SU-DHL-6 (cell line): ENCODE data around the gene WNT3A.

ENCODE experiments used
- H2AFZ ChIP-seq: fragments of 200-600 bp; sonication (generic); 2 replicates; pipeline ENCODE4 v1.6.1; 2014; ENCODE audit warnings: low read depth, mild to moderate bottlenecking, moderate library complexity, mixed read lengths, antibody characterized with exemption, low read length; ENCODE audit not compliant: severe bottlenecking
- H3F3A ChIP-seq: fragments of 200-600 bp; shearing (Covaris generic); 2 replicates; pipeline ENCODE4 v1.6.0; 2016; ENCODE audit warnings: antibody characterized with exemption, mild to moderate bottlenecking; ENCODE audit not compliant: insufficient read depth
- H3K27ac ChIP-seq: fragments of 200-600 bp; sonication (generic); 2 replicates; pipeline ENCODE4 v1.5.1; 2016; ENCODE audit warnings: low read depth, mild to moderate bottlenecking, low read length, moderate library complexity, mixed read lengths
- H3K27me3 ChIP-seq: fragments of 200-600 bp; sonication (generic), shearing (Covaris generic); 2 replicates; pipeline ENCODE4 v1.6.0; 2014; ENCODE audit warnings: mild to moderate bottlenecking, low read length
- H3K36me3 ChIP-seq: fragments of 200-600 bp; sonication (generic); 2 replicates; pipeline ENCODE4 v1.6.1; 2014; ENCODE audit warnings: mild to moderate bottlenecking, low read length, mixed read lengths
- H3K4me2 ChIP-seq: fragments of 300-600, 200-600 bp; shearing (Covaris generic), sonication (generic); 2 replicates; pipeline ENCODE4 v1.6.0; 2014; ENCODE audit warnings: low read length, low read depth, mild to moderate bottlenecking; ENCODE audit not compliant: poor library complexity, severe bottlenecking
- H3K4me3 ChIP-seq: fragments of 200-600 bp; sonication (generic); 2 replicates; pipeline ENCODE4 v1.5.1; 2014; ENCODE audit warnings: antibody characterized with exemption, low read length, mild to moderate bottlenecking, mixed read lengths; ENCODE audit not compliant: insufficient read depth, poor library complexity, severe bottlenecking
- H3K79me2 ChIP-seq: fragments of 200-600 bp; sonication (generic); 2 replicates; pipeline ENCODE4 v1.6.1; 2014; ENCODE audit warnings: mild to moderate bottlenecking, low read length, moderate library complexity; ENCODE audit not compliant: insufficient read depth
- H3K9ac ChIP-seq: fragments of 200-600 bp; sonication (generic); 2 replicates; pipeline ENCODE4 v1.7.0; 2014; ENCODE audit warnings: mild to moderate bottlenecking, low read length
- H3K9me2 ChIP-seq: fragments of 200-600 bp; sonication (generic); replicated peaks from 2 replicates; pipeline ENCODE4 v1.6.1; 2014; ENCODE audit warnings: low read length; ENCODE audit not compliant: insufficient read depth
- H3K9me3 ChIP-seq: fragments of 200-600 bp; sonication (generic); 2 replicates; pipeline ENCODE4 v1.6.1; 2014; ENCODE audit warnings: low read length, mixed read lengths; ENCODE audit not compliant: insufficient read depth
- H4K20me1 ChIP-seq: fragments of 200-600 bp; sonication (generic); 2 replicates; pipeline ENCODE4 v1.6.1; 2014; ENCODE audit warnings: low read depth, mild to moderate bottlenecking, antibody characterized with exemption, low read length, moderate library complexity, mixed read lengths
- CTCF ChIP-seq: fragments of 200-600 bp; sonication (generic); IDR thresholded peaks from one replicate; pipeline ENCODE4 v1.5.1; 2017; ENCODE audit warnings: antibody characterized with exemption, mild to moderate bottlenecking, low read length, moderate library complexity; ENCODE audit not compliant: insufficient read depth, poor library complexity, severe bottlenecking
- EZH2phosphoT487 ChIP-seq: fragments of 200-600 bp; sonication (generic), shearing (Covaris generic); conservative IDR thresholded peaks from 2 replicates; pipeline ENCODE4 v1.6.1; 2018; ENCODE audit warnings: mild to moderate bottlenecking, antibody characterized with exemption, low read length, moderate library complexity, mixed read lengths

WNT3A gene

GRCh38 chr1:228013131-228013934, 6.5 kb downstream of the WNT3A start:
- no peaks in the 10 kb centered on the region for H3K27me3 ChIP-seq
- no peak overlapping the region for H3K27ac ChIP-seq
- TF ChIP-seq CTCF = no peak
- no peak for TF ChIP-seq EZH2phosphoT487
- no peak overlapping the region for H2AFZ ChIP-seq
- no peaks in the 10 kb centered on the region for H3F3A ChIP-seq
- H3K79me2 ChIP-seq = no peaks in the 10 kb centered on the region
- no peaks in the 10 kb centered on the region for H3K9me3 ChIP-seq
- H3K9ac ChIP-seq = no peak overlapping the region
- H3K9me2 ChIP-seq = no peaks in the 10 kb centered on the region
- no peaks in the 10 kb centered on the region for H3K36me3 ChIP-seq
- no peak overlapping the region for H3K4me3 ChIP-seq
- no peaks in the 10 kb centered on the region for H4K20me1 ChIP-seq
- H3K4me2 ChIP-seq = no peak overlapping the region

GRCh38 chr1:228013935-228014930, 7.4 kb downstream of the WNT3A start:
- H3K9me2 ChIP-seq = no peaks in the 10 kb centered on the region
- H2AFZ ChIP-seq = no peak overlapping the region
- no peaks in the 10 kb centered on the region for H3K27me3 ChIP-seq
- no peaks in the 10 kb centered on the region for H4K20me1 ChIP-seq
- no peak overlapping the region for H3K27ac ChIP-seq
- no peak overlapping the region for H3K4me2 ChIP-seq
- no peak for TF ChIP-seq EZH2phosphoT487
- no peak for TF ChIP-seq CTCF
- H3F3A ChIP-seq = no peaks in the 10 kb centered on the region
- no peak overlapping the region for H3K4me3 ChIP-seq
- H3K36me3 ChIP-seq = no peaks in the 10 kb centered on the region
- H3K79me2 ChIP-seq = no peaks in the 10 kb centered on the region
- H3K9me3 ChIP-seq = no peaks in the 10 kb centered on the region
- H3K9ac ChIP-seq = no peak overlapping the region

- H3K9me2 ChIP-seq = no peaks in the 10 kb centered on the region
- no peak overlapping the region for H3K4me2 ChIP-seq
- no peaks in the 10 kb centered on the region for H3K27me3 ChIP-seq
- no peaks in the 10 kb centered on the region for H3F3A ChIP-seq
- H3K79me2 ChIP-seq = no peaks in the 10 kb centered on the region
- TF ChIP-seq EZH2phosphoT487 (no peak), CTCF (no peak)
- H3K9ac ChIP-seq = no peak overlapping the region
- H3K9me3 ChIP-seq = no peaks in the 10 kb centered on the region
- H3K4me3 ChIP-seq = no peak overlapping the region
- H3K27ac ChIP-seq = no peak overlapping the region
- no peaks in the 10 kb centered on the region for H3K36me3 ChIP-seq
- H4K20me1 ChIP-seq = no peaks in the 10 kb centered on the region
- H2AFZ ChIP-seq = no peak overlapping the region
These were observed 8.7 kb downstream of the WNT3A start for GRCh38 chr1:228015276-228016180.
